Gastrocnemius medialis (tissue), 4 donors: ENCODE results near the gene ANO9. TPM values are rescaled to one million over a fixed set of nuclear protein-coding genes. Genes with fewer than 3 reads are reported as not detected.

Source experiments
- ATAC-seq, 2 donors: fragments of 150-250 bp; one replicate each; pipeline ENCODE4 v1.9.1; 2016
- DNase-seq, 2 donors: peaks; one replicate each; pipeline ENCODE4 v3.0.0-alpha.2; 2019
- H3K27ac ChIP-seq, 4 donors: fragments of 200-600 bp; sonication (generic); 1 replicate in 1 of 4; 2 replicates in 3 of 4; pipeline ENCODE4 v1.5.1; 2016 to 2018; ENCODE audit warnings: mild to moderate bottlenecking in 2 of 4, moderate library complexity in 1 of 4
- H3K27me3 ChIP-seq, 3 donors: fragments of 200-600 bp; sonication (generic) in 2 of 3; 1 replicate in 1 of 3; 2 replicates in 2 of 3; pipeline versions ENCODE4 v1.5.1 to v1.6.0; 2016 to 2019; ENCODE audit warnings: mild to moderate bottlenecking in 1 of 3, moderate library complexity in 1 of 3
- H3K36me3 ChIP-seq, 2 donors: fragments of 200-600 bp; sonication (generic) in 1 of 2; one replicate each; pipeline ENCODE4 v1.5.1; 2017 to 2018
- H3K4me1 ChIP-seq, 2 donors: fragments of 200-600 bp; sonication (generic) in 1 of 2; one replicate each; pipeline ENCODE4 v1.5.1; 2016 to 2017; ENCODE audit warnings: mild to moderate bottlenecking in 2 of 2
- H3K4me3 ChIP-seq, 4 donors: fragments of 200-600 bp; sonication (generic) in 3 of 4; 1 replicate in 1 of 4; 2 replicates in 3 of 4; pipeline ENCODE4 v1.5.1; 2016 to 2019; ENCODE audit warnings: mild to moderate bottlenecking in 2 of 4
- H3K9me3 ChIP-seq, 3 donors: fragments of 200-600 bp; sonication (generic) in 2 of 3; 1 replicate in 1 of 3; 2 replicates in 2 of 3; pipeline ENCODE4 v1.5.1; 2016 to 2019
- CTCF ChIP-seq, 5 experiments: fragments of 450-650 bp in 3 of 5; fragments of 200-600 bp in 2 of 5; sonication (generic) in 2 of 5; IDR thresholded peaks in 4 of 5; conservative IDR thresholded peaks in 1 of 5; 1 replicate in 4 of 5; 2 replicates in 1 of 5; pipeline ENCODE4 v1.5.1; 2016 to 2019; ENCODE audit warnings: antibody characterized with exemption in 5 of 5, mild to moderate bottlenecking in 3 of 5, moderate library complexity in 3 of 5
- POLR2A ChIP-seq, 2 donors: fragments of 450-650 bp; IDR thresholded peaks; one replicate each; pipeline ENCODE4 v1.6.1; 2017; ENCODE audit warnings: antibody characterized with exemption in 2 of 2, mild to moderate bottlenecking in 2 of 2, moderate library complexity in 2 of 2
- in situ Hi-C, 4 donors: fragments of 200-750 bp; cut with MboI; loops; one replicate each; pipeline versions ENCODE4 v1.15.0 to v1.8.0; 2017; ENCODE audit warnings: low sequenced_read_pairs in 4 of 4
- intact Hi-C: fragments of 100-400 bp; cut with DNase I; formaldehyde crosslinking; loops from one replicate; pipeline ENCODE4 v1.15.1; 2023; ENCODE audit warnings: low total_unique reads
- total RNA-seq, 4 donors: library from RNA; depleted of rRNA; stranded (reverse); fragments of >200 nt; gene quantifications; one replicate each; pipeline versions ENCODE4 v1.1.0 to v1.2.3, GENCODE V29; 2016

Gene ANO9
- total RNA-seq, 4 donors from 2014 or later: 0.23 to 0.41 TPM; not detected in 2

GRCh38 chr11:379205-380094, 62.4 kb downstream of the ANO9 start:
- no peak for DNase-seq
- in situ Hi-C loops: no loop called here
- no peak overlapping the region for H3K27ac ChIP-seq
- TF ChIP-seq POLR2A (IDR thresholded peaks at IDR 0.05): no peak
- no peak for TF ChIP-seq CTCF (IDR thresholded peaks at IDR 0.05 in 4 of 5, conservative IDR thresholded peaks at IDR 0.05 in 1 of 5)
- peaks cover 0 to 20% (median 3%) of the 10 kb centered on the region in 3 donors for H3K27me3 ChIP-seq
- no peaks in the 10 kb centered on the region for H3K4me1 ChIP-seq
- no peak overlapping the region for H3K4me3 ChIP-seq
- H3K36me3 ChIP-seq: no peaks in the 10 kb centered on the region
- no peaks in the 10 kb centered on the region for H3K9me3 ChIP-seq
- ATAC-seq: no peak
- intact Hi-C loops: no loop called here

GRCh38 chr11:377883-378500, 63.8 kb downstream of the ANO9 start:
- H3K27ac ChIP-seq: no peak overlapping the region
- H3K9me3 ChIP-seq: no peaks in the 10 kb centered on the region
- H3K27me3 ChIP-seq: peaks cover 0 to 20% (median 3%) of the 10 kb centered on the region in 3 donors
- no peaks in the 10 kb centered on the region for H3K4me1 ChIP-seq
- DNase-seq (no peak), ATAC-seq (no peak)
- no peak overlapping the region for H3K4me3 ChIP-seq
- no peaks in the 10 kb centered on the region for H3K36me3 ChIP-seq
- no peak for TF ChIP-seq POLR2A (IDR thresholded peaks at IDR 0.05)
- TF ChIP-seq CTCF (IDR thresholded peaks at IDR 0.05 in 4 of 5, conservative IDR thresholded peaks at IDR 0.05 in 1 of 5): no peak
- intact Hi-C loops: no loop called here
- in situ Hi-C loops: no loop called here

- no peak for ATAC-seq
- intact Hi-C loops (no loop called here), in situ Hi-C loops (no loop called here)
- DNase-seq: no peak
- TF ChIP-seq CTCF (IDR thresholded peaks at IDR 0.05 in 4 of 5, conservative IDR thresholded peaks at IDR 0.05 in 1 of 5) (no peak), POLR2A (IDR thresholded peaks at IDR 0.05) (no peak)
- no peak overlapping the region for H3K4me3 ChIP-seq
- H3K9me3 ChIP-seq: no peaks in the 10 kb centered on the region
- H3K36me3 ChIP-seq: no peaks in the 10 kb centered on the region
- no peak overlapping the region for H3K27ac ChIP-seq
- no peaks in the 10 kb centered on the region for H3K4me1 ChIP-seq
- H3K27me3 ChIP-seq: peaks cover 0 to 20% (median 3%) of the 10 kb centered on the region in 3 donors
Observed at GRCh38 chr11:377174-377865, 64.5 kb downstream of the ANO9 start.

GRCh38 chr11:376531-377173, 65.2 kb downstream of the ANO9 start:
- no peak for TF ChIP-seq CTCF (IDR thresholded peaks at IDR 0.05 in 4 of 5, conservative IDR thresholded peaks at IDR 0.05 in 1 of 5)
- no peaks in the 10 kb centered on the region for H3K36me3 ChIP-seq
- peaks cover 0 to 14% (median under 1%) of the 10 kb centered on the region in 3 donors for H3K27me3 ChIP-seq
- no peak overlapping the region for H3K4me3 ChIP-seq
- in situ Hi-C loops (no loop called here), intact Hi-C loops (no loop called here)
- no peak for DNase-seq
- no peak for ATAC-seq
- H3K9me3 ChIP-seq: no peaks in the 10 kb centered on the region
- no peak overlapping the region for H3K27ac ChIP-seq
- no peaks in the 10 kb centered on the region for H3K4me1 ChIP-seq
